Mesodermal cell (in vitro differentiated cells): Measurements from ENCODE around the gene LAMB4.

ENCODE experiments used
- H3K27ac ChIP-seq: 2 replicates; pipeline ENCODE4 v1.7.0; 2013; ENCODE audit warnings: mild to moderate bottlenecking, low read depth, low read length, moderate library complexity; ENCODE audit not compliant: severe bottlenecking
- H3K36me3 ChIP-seq: 2 replicates; pipeline ENCODE4 v1.7.1; 2013; ENCODE audit warnings: mild to moderate bottlenecking, low read length, moderate library complexity; ENCODE audit not compliant: control insufficient read depth, insufficient read depth
- H3K4me1 ChIP-seq: one replicate; pipeline ENCODE4 v1.7.1; 2013; ENCODE audit warnings: mild to moderate bottlenecking, low read length; ENCODE audit not compliant: insufficient read depth, control insufficient read depth, poor library complexity, severe bottlenecking
- H3K4me3 ChIP-seq: 2 replicates; pipeline ENCODE4 v1.7.0; 2013; ENCODE audit warnings: low read length, control low read depth, mild to moderate bottlenecking; ENCODE audit not compliant: insufficient read depth, poor library complexity, severe bottlenecking; ENCODE audit errors: extremely low read depth
- H3K9me3 ChIP-seq: 2 replicates; pipeline ENCODE4 v1.7.1; 2013; ENCODE audit warnings: mild to moderate bottlenecking, low read length, moderate library complexity; ENCODE audit not compliant: control insufficient read depth
- WGBS, 2 experiments: methylation state at CpG; one replicate each; pipeline ENCODE4 v1.1.5; 2013; ENCODE audit warnings: missing lambda C conversion rate in 2 of 2; ENCODE audit not compliant: insufficient coverage in 2 of 2; 5-methylcytosine and 5-hydroxymethylcytosine counted together

Gene LAMB4

DNA sequence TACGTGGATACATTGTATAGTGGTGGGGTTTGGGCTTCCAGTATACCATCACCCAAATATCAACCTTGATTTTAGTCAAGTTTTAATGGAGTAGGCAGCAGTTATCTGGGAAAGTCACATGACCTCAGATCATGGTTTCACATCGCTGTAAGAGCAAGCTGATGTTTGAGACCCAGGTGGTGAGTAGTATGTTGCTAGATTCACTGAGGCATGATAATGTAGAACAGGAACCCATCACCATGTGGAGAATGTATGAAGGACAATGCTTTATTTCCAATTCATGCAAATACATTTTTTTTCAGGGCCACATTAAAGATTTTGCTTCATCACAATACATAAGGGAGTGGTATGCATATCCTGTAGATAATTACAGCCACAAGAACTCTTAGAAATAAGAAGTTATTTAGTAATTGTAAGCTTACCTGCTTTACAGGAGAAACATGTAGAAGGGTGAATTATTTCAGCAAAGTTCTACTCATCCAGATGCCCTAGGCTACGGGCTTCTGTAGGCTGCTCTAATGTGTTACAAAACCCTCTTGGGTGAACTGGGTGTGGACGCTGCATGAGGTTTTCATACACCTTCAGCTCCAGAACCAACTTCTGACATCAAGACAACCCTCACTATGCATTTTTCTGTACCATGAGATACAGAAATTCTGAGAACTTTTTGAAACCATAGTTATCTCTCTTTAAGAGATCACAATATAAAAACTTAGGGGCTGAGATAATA, 27.6 kb upstream of the LAMB4 start:
- Histone ChIP-seq H3K4me3 (no peak overlapping the region), H3K36me3 (no peaks in the 10 kb centered on the region), H3K4me1 (no peaks in the 10 kb centered on the region), H3K27ac (no peak overlapping the region), H3K9me3 (no peaks in the 10 kb centered on the region)
- 87 to 100% methylated on average over 2 to 3 of the region's 4 CpGs for WGBS, 2 experiments

DNA sequence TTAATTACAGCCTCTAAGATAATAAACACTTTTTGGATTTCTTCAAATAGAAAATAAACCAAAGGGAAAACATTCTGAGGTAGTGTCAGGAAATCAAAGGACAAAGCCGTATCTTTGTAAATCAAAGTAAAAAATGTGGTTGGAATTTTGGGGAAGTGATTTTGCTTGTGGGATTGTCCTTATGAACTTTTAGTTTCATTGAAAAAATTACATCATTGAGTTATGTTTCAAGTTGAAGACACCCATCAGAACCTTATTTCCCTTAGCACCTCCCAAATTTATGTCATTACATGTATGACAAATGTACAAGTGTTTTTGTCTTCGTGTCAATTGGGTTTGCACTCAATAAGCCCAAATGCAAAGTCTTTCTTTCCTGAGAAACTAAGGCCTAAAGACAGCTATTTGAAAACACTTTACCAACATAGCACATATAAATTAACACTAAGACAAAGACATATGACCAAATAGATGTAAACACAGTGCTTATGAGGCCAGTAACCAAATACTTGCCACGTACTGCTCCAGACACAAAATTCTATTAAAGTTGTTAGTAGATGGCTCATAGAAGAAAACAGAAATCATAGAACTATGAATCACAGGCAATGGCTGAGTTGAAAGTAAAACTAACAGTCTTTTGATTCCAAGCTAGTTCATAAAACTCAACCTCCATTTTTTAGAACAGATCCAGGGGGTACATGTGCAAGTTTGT, 26.9 kb upstream of the LAMB4 start:
- H3K9me3 ChIP-seq, result no peaks in the 10 kb centered on the region
- WGBS, 2 experiments, result 100% methylated on average over 1 to 2 of the region's 3 CpGs
- H3K4me3 ChIP-seq, result no peak overlapping the region
- no peaks in the 10 kb centered on the region for H3K4me1 ChIP-seq
- no peak overlapping the region for H3K27ac ChIP-seq
- no peaks in the 10 kb centered on the region for H3K36me3 ChIP-seq

DNA sequence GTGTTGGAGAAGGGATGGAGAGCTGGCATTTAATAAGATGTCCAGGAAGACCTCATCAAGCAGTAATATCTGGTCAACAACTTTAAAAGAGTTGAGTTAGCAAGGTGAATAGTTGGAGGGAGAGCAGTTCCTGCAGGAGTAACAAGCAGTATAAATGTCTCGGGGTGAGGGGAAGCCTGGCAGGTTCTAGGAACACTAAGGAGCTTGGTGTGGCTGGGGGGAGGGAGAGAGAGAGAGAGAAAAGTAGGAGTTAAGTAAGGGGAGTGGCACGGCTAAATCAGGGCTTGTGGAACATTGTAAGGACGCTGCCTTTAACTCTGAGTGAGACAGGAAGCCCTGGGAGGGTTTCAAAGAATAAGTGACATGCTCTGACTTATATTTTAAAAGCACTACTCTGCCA, 22.0 kb upstream of the LAMB4 start:
- WGBS, 2 experiments, result 54 to 72% methylated on average over 2 to 3 of the region's 3 CpGs

DNA sequence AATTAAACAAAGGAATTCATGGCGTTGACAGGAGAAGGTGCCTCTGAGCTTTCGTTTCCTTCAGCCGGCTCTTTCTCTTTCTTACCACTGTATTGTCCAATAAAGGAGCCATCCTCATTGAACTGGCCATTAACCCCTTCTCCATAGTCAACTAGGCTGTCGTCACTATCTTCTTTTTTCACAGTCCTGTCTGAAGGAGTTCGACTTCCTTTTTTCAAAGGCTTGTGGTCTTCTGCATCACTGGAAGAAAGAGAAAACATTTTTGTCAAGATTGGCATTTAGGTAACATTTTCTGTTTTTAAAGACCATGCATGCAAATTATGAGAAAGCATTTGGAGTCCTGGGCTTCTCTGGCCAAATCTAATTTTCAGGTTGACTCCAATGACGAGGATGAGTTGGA, 19.7 kb upstream of the LAMB4 start:
- H3K4me1 ChIP-seq, result peaks cover 3% of the 10 kb centered on the region
- 77 to 98% methylated on average over 5 to 6 of the region's 6 CpGs for WGBS, 2 experiments
- H3K36me3 ChIP-seq, result no peaks in the 10 kb centered on the region
- no peaks in the 10 kb centered on the region for H3K9me3 ChIP-seq
- no peak overlapping the region for H3K4me3 ChIP-seq
- no peak overlapping the region for H3K27ac ChIP-seq

More for the DNA sequence above, 22.0 kb upstream of the LAMB4 start:
- Histone ChIP-seq H3K27ac (no peak overlapping the region), H3K4me3 (no peak overlapping the region), H3K4me1 (peaks cover 3% of the 10 kb centered on the region), H3K36me3 (no peaks in the 10 kb centered on the region), H3K9me3 (no peaks in the 10 kb centered on the region)

DNA sequence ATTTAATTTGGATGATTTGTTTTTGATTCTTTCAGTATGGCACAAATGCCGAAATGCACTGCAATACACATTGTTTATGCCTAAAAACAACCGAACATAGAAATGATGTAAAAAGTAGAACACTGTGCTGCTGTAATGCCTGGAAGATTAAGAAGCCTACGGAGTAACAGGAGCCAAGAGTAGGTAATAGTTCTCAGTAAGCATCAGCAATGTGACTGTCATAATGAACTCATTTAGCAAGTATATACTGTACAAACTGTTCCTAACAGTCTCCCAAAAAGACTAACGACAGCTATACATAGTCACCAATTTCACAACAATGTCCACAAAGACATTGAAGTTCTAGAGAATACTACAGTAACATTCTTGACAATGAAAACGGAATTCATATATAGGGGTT, 19.0 kb upstream of the LAMB4 start:
- 90% methylated on average over 2 of the region's 5 CpGs; no CpG with 5 or more reads in 1 of the 2 experiments for WGBS, 2 experiments
- H3K4me3 ChIP-seq, result no peak overlapping the region
- no peaks in the 10 kb centered on the region for H3K36me3 ChIP-seq
- H3K9me3 ChIP-seq, result no peaks in the 10 kb centered on the region
- H3K27ac ChIP-seq, result no peak overlapping the region
- peaks cover 3% of the 10 kb centered on the region for H3K4me1 ChIP-seq

DNA sequence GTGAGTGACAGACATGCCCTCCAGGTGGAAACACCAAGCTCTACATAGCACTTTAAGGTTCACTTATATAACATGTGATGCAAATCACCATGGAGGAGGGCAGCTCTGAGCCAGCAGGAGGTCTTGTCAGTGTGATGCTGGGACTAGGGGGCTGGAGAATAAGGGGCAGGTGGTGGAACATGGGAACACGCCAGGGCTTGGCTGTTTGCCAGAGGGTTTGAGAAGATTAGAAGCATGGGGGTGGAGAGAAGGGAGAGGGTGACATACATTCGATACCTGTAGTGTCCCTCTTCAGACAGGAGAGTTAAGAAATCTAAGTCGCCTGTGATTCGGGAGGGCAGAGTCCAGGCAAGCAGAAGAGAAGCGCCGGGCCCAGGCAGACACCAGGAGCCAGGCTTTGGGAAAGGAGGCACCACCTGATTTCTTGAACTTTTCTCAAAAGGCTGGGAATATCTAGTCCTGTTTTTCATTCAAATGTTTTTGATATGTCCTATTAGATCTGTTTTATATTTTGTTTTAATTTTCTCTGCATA, 16.9 kb upstream of the LAMB4 start:
- Histone ChIP-seq H3K4me3 (no peak overlapping the region), H3K4me1 (peaks cover 3% of the 10 kb centered on the region), H3K36me3 (no peaks in the 10 kb centered on the region), H3K9me3 (no peaks in the 10 kb centered on the region), H3K27ac (no peak overlapping the region)
- 82 to 87% methylated on average over 6 of the region's 6 CpGs for WGBS, 2 experiments

DNA sequence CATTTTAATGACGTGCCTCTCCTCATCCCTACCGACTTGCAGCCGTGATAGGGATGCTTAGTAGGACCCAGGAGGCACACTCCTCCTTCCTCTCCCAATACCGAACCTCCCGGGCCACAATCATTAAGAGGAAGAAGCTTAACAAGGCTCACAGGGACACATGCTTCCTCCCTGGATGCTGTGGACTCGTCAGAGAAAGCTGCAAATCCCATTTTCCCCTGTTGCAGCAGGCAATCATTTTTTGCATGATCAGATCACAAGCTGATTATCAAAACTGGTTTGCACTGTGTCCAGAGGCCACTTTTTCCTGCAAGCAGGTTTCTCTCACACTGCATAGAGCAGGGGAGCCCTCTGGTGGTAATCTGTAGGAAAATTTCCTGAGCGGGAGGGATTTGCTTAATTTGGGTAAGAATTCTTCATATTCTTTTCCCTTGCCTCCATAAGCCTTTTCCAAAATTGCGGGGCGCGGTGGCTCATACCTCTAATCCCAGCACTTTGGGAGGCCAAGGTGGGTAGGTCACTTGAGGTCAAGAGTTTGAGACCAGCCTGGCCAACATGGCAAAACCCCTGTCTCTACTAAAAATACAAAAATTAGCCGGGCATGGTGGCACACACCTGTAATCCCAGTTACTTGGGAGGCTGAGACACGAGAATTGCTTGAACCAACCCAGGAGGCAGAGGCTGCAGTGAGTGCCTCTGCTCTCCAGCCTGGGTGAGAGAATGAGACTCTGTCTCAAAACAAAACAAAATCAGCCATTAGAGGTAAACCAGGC, 16.1 kb upstream of the LAMB4 start:
- WGBS, 2 experiments, result 30 to 50% methylated on average over 3 to 7 of the region's 12 CpGs
- Histone ChIP-seq H3K27ac (no peak overlapping the region), H3K36me3 (no peaks in the 10 kb centered on the region), H3K4me1 (peaks cover 3% of the 10 kb centered on the region), H3K9me3 (no peaks in the 10 kb centered on the region), H3K4me3 (no peak overlapping the region)

DNA sequence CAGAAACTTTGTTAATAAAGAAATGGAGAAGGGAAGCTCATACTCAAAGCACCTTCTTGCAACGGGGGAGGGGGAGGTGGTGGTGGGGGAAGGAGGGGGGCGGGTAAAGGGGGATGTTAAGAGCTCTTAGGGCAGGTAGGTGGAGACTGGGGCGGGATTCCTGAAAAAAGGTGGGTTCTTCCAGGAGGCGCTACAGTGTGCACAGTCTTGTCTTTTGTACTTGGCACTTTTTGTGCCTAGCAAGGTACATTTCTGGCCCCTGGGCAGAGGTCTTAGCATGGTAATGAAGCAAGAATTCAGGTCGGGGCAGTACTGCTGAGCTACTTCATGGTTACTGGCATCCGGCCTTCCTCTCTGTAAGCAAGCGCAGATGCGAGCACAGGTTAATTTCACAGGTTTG, 15.2 kb upstream of the LAMB4 start:
- H3K4me3 ChIP-seq, result no peak overlapping the region
- H3K4me1 ChIP-seq, result peaks cover 1% of the 10 kb centered on the region
- no peaks in the 10 kb centered on the region for H3K36me3 ChIP-seq
- no peaks in the 10 kb centered on the region for H3K9me3 ChIP-seq
- WGBS, 2 experiments, result 53 to 84% methylated on average over 4 to 6 of the region's 8 CpGs
- no peak overlapping the region for H3K27ac ChIP-seq

DNA sequence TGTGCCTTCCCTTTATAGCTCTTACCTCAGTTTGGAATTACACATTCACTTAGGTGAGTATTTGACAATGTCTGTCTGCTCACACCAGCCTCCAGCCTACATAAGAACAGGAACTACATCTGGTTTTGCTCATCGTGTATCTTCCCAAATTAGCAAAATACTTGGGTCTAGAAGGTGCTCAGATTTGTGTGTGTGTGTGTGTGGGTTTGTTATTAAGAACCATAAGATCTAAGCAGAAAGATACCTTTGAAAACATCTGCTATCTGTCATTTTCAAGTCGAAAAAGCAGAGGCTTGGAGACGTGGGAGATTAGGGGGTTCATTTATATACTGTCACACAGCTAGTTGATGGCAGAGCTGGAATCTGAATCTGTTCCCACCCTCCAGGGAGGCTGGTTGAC, 14.8 kb upstream of the LAMB4 start:
- H3K4me3 ChIP-seq, result no peak overlapping the region
- H3K4me1 ChIP-seq, result no peaks in the 10 kb centered on the region
- H3K9me3 ChIP-seq, result no peaks in the 10 kb centered on the region
- 60% methylated on average over 2 of the region's 3 CpGs; no CpG with 5 or more reads in 1 of the 2 experiments for WGBS, 2 experiments
- H3K36me3 ChIP-seq, result no peaks in the 10 kb centered on the region
- H3K27ac ChIP-seq, result no peak overlapping the region

DNA sequence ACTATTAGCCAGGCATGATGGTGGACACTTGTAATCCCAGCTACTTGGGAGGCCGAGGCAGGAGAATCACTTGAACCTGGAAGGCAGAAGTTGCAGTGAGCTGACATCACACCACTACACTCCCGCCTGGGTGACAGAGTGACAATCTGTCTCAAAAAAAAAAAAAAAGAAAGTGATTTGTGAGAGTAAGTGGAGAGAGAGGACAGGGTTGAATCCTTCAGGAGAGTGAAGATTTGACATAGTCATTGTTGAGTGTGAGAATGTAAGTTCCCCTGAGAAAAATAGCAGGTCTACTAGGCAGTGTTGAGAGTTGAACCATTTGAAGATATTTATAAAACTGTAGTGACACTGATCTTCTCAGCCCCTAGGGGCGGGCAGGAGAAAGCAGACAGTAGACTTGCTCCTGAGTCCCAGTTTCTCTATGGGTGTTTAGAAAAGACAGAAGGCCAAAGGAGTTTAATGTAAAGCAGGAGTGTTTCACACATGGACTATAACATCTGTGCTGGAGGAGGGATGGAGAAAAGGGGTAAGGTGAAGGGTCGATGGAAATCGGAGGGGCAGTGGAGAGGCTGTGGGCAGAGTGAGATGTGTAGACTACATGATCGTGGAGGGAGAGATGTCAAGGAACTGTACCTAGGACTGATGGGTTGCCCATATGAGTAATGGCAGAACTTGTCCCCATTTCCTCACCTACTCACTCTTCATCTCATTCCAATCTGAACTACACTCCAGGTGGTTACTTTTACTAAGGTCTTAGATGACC, 13.7 kb upstream of the LAMB4 start:
- 85 to 94% methylated on average over 3 to 5 of the region's 6 CpGs for WGBS, 2 experiments
- H3K27ac ChIP-seq, result no peak overlapping the region
- H3K4me3 ChIP-seq, result no peak overlapping the region
- no peaks in the 10 kb centered on the region for H3K9me3 ChIP-seq
- no peaks in the 10 kb centered on the region for H3K36me3 ChIP-seq
- no peaks in the 10 kb centered on the region for H3K4me1 ChIP-seq
